Activated T-helper 2 cell treated with anti-CD3 and anti-CD28 coated beads, Interferon-gamma antibody, Interleukin-2, Interleukin-4, amounts not matched to agents 10 μg/mL and 5 μg/mL and 100 μg/mL, durations not matched to agents 14 hours and 24 hours and 36 hours (primary cell): ENCODE results near the gene TOR1AIP2. TPM values are rescaled to one million over a fixed set of nuclear protein-coding genes. Genes with fewer than 3 reads are reported as not detected.

Experiments
- DNase-seq: peaks from one replicate; pipeline ENCODE4 v3.0.0; 2021; ENCODE audit warnings: low spot score
- H3K27ac Mint-ChIP-seq: one replicate; pipeline ENCODE4 v1.8.0; 2021; ENCODE audit warnings: mixed read lengths
- H3K27me3 Mint-ChIP-seq: one replicate; pipeline ENCODE4 v1.8.0; 2021; ENCODE audit warnings: low read depth, mixed read lengths
- H3K36me3 Mint-ChIP-seq: one replicate; pipeline ENCODE4 v1.8.0; 2021; ENCODE audit warnings: low read depth, mixed read lengths
- H3K4me1 Mint-ChIP-seq: one replicate; pipeline ENCODE4 v1.8.0; 2021; ENCODE audit warnings: low read depth, mixed read lengths
- H3K4me3 Mint-ChIP-seq: one replicate; pipeline ENCODE4 v1.8.0; 2021; ENCODE audit warnings: low read depth, mild to moderate bottlenecking, moderate library complexity, mixed read lengths
- H3K9me3 Mint-ChIP-seq: one replicate; pipeline ENCODE4 v1.8.0; 2021; ENCODE audit warnings: mixed read lengths
- intact Hi-C: fragments of 100-400 bp; cut with micrococcal nuclease; formaldehyde crosslinking; loops from one replicate; pipeline ENCODE4 v1.15.1; 2023
- total RNA-seq: library from RNA; stranded (reverse); gene quantifications from 2 replicates; pipeline ENCODE4 v1.2.3, GENCODE V29; 2022

TOR1AIP2 gene
- total RNA-seq, 1 donor from 2014 or later: 55.6 TPM

DNA sequence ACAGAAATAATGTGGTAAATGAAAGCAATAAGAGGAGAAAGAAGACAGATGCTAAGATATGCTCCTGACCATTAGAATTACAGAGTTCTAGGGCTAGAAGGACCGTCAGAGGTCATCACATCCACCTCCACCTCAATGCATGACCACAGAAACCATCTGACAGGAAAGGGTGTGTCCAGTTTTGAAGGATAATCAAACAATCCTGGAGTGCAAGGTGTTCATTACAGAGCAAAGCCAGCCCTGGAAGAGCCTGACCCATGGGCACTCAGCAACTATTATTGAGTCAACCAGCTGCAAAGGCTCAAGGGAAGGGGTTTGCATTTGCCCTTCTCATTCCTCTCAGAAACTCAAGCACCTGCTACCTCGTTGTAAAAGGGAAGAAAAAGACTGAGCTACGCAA lies 46.4 kb downstream of the TOR1AIP2 start:
- no peak overlapping the region for H3K27ac Mint-ChIP-seq
- no peaks in the 10 kb centered on the region for H3K9me3 Mint-ChIP-seq
- no peaks in the 10 kb centered on the region for H3K36me3 Mint-ChIP-seq
- peaks cover 21% of the 10 kb centered on the region for H3K4me1 Mint-ChIP-seq
- H3K4me3 Mint-ChIP-seq: no peak overlapping the region
- no peaks in the 10 kb centered on the region for H3K27me3 Mint-ChIP-seq
- DNase-seq: no peak
- intact Hi-C loops: no loop called here

DNA sequence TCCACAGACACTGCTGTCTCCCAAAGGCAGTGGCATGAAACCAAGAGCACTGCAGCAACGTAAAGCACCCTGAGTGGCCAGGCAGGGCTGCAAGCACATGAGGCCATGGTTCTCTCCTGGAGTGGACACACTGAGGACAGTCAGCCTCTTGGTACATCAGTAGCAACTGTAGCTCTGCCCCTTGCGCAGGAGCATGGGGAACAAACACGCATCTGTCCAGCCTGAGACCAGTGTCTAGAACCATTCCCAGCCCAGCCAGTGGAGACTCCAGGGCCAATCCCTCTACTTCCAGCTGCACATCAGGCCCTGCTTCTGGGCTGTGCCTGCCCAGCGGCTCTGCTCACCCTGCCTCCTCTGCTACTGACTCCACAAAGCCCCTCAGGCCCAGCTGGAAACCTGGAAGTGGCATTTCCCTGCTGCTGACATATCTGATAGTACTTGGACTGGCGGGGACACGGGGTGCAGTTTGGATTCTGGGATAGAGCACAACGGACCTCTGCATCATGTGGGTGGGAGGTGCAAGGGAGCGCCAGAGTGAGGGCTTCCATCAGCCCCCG lies 49.0 kb downstream of the TOR1AIP2 start:
- intact Hi-C loops: no loop called here
- H3K9me3 Mint-ChIP-seq: no peaks in the 10 kb centered on the region
- H3K4me1 Mint-ChIP-seq: peaks cover 21% of the 10 kb centered on the region
- H3K27ac Mint-ChIP-seq: no peak overlapping the region
- no peaks in the 10 kb centered on the region for H3K27me3 Mint-ChIP-seq
- DNase-seq: no peak
- no peaks in the 10 kb centered on the region for H3K36me3 Mint-ChIP-seq
- no peak overlapping the region for H3K4me3 Mint-ChIP-seq

DNA sequence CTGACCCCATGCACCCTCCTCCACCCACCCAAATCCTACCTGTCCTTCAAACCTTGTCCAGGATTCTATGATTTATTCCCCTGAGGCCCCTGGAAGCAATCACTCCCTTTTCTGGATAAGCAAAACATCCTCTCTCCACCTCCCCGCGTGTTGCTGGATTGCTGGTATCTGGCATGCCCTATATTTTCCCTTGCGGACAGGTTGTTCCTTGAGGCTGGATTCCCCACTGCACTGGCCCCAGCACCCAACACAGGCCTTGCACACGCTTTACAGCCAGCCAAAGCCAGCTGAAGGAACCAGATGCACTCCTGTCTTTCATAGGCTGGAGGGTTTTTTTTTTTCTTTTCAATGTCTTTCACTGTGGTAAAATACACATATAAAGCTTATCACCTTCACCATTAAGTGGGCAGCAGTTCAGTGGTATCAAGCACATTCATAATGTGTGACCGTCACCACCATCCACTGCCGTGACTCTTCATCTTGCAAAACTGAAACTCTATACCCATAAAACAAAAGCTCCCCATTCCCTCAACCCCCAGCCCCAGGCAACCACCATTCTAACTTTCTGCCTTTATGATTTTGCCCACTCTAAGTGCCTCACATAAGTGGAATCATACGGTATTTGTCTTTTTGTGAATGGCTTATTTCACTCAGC lies 50.9 kb downstream of the TOR1AIP2 start:
- H3K4me1 Mint-ChIP-seq: peaks cover 14% of the 10 kb centered on the region
- no peak overlapping the region for H3K4me3 Mint-ChIP-seq
- H3K27ac Mint-ChIP-seq: no peak overlapping the region
- no peaks in the 10 kb centered on the region for H3K36me3 Mint-ChIP-seq
- no peaks in the 10 kb centered on the region for H3K27me3 Mint-ChIP-seq
- H3K9me3 Mint-ChIP-seq: no peaks in the 10 kb centered on the region
- no peak for DNase-seq
- intact Hi-C loops: no loop called here

DNA sequence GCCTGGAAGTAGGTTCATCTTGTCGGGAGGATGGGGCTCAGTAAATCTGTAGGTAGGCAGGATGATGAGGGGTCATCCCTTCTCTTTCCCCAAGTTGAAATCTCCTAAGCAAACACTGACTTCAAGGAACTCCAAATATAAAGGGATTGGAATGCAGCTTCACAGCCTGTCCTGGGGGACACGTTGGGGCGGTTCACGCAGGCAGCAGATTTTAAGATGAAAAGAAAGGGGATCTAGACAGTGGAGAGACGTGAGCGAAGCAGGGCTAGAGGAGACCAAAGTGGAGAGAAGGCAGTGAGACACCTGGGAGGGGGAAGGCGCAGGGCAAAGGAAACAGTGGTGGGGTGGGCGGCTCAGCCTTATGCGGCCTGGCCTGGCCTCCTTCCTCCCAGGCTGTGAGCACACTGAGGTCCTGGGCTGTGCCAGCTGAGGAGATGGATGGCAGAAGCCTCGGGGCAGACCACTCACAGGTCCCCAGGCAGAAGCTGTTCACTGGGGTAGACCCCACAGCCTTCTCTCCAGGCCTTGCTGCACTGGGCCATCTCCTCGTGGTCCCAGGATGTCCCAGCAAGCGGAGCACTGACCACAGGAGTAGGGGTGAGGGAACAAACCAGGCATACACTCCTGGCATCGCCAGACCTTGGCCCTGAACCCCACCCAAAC lies 51.7 kb downstream of the TOR1AIP2 start:
- H3K4me1 Mint-ChIP-seq: peaks cover 5% of the 10 kb centered on the region
- DNase-seq: no peak
- H3K36me3 Mint-ChIP-seq: no peaks in the 10 kb centered on the region
- no peak overlapping the region for H3K4me3 Mint-ChIP-seq
- H3K9me3 Mint-ChIP-seq: no peaks in the 10 kb centered on the region
- no peaks in the 10 kb centered on the region for H3K27me3 Mint-ChIP-seq
- no peak overlapping the region for H3K27ac Mint-ChIP-seq
- intact Hi-C loops: no loop called here

DNA sequence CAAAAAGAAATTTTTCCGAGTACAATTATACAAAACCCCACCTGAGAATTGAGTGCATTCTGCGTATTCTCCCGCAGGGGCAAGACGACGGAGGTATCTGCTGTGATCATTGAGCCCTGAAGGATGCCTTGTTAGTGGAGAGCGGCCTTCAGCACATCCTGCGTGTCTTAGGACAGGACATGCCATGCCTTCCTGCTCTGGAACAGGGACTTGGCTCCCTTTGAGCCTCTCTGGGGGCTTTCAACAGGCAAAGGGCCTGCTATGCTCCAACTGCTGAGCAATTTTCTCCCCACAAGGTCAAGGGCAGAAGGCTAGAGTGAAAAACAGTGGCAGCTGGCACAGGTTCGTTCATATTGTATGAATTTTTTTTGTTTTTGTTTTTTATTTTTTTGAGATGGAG lies 52.4 kb downstream of the TOR1AIP2 start:
- no peak overlapping the region for H3K27ac Mint-ChIP-seq
- H3K4me3 Mint-ChIP-seq: no peak overlapping the region
- H3K27me3 Mint-ChIP-seq: no peaks in the 10 kb centered on the region
- no peaks in the 10 kb centered on the region for H3K9me3 Mint-ChIP-seq
- H3K4me1 Mint-ChIP-seq: no peaks in the 10 kb centered on the region
- intact Hi-C loops: no loop called here
- H3K36me3 Mint-ChIP-seq: no peaks in the 10 kb centered on the region
- no peak for DNase-seq

DNA sequence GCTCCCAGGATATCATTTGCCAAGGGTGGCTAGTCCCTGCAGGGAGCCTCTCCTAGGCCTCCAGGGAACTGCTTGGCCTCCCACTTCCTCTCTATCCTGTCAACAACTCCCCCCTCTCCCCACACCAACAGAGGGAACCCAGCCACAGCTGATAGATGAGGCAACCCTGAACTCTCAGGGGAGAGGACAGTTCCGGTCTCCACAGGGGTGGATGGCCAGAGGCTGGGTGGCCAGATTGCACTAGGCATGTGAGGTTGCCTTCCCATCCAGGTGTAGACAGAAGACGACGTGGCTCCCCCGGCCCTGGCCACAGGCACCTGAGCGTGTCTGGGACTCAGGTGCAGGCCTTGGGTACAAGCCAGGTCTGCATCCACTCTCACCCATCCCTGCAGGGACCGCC lies 53.3 kb downstream of the TOR1AIP2 start:
- DNase-seq: no peak
- Mint-ChIP-seq H3K4me1 (no peaks in the 10 kb centered on the region), H3K27ac (no peak overlapping the region), H3K27me3 (no peaks in the 10 kb centered on the region), H3K4me3 (no peak overlapping the region), H3K36me3 (no peaks in the 10 kb centered on the region), H3K9me3 (no peaks in the 10 kb centered on the region)
- intact Hi-C loops: no loop called here

DNA sequence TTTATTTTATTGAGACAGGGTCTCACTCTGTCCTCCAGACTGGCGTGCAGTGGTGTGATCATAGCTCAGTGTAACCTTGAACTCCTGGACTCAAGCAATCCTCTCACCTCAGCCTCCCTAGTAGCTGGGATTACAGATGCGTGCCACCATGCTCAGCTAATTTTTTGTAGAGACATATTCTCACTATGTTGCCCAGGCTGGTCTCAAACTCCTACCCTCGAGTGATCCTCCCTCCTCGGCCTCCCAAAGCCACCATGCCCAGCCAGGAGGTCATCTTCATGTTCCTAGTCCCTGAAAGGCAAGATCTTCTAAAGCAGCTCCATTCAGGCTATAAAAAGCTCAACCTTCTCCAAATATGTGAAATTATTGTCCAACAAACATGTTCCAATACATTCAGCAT lies 53.9 kb downstream of the TOR1AIP2 start:
- intact Hi-C loops: no loop called here
- no peaks in the 10 kb centered on the region for H3K27me3 Mint-ChIP-seq
- no peak for DNase-seq
- H3K4me3 Mint-ChIP-seq: no peak overlapping the region
- H3K36me3 Mint-ChIP-seq: no peaks in the 10 kb centered on the region
- H3K27ac Mint-ChIP-seq: no peak overlapping the region
- H3K9me3 Mint-ChIP-seq: no peaks in the 10 kb centered on the region
- H3K4me1 Mint-ChIP-seq: no peaks in the 10 kb centered on the region

DNA sequence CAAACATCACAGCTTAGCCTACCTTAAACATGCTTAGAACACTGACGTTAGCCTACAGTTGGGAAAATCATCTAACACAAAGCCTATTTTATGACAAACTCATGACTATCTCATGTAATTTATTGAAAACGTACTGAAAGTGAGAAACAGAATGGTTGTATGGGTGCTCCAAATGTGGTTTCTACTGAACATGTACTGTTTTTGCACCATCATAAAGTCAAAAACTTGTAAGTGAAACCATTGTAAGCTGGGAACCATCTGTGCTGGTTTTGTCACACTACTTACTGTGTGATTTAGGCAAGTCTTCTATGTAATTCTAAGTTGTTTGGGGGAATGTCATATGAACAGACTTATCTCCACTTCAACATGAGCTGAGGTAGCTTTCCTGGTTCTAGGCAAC lies 55.5 kb downstream of the TOR1AIP2 start:
- Mint-ChIP-seq H3K36me3 (no peaks in the 10 kb centered on the region), H3K4me1 (no peaks in the 10 kb centered on the region), H3K9me3 (no peaks in the 10 kb centered on the region), H3K27ac (no peak overlapping the region), H3K27me3 (peaks cover 3% of the 10 kb centered on the region), H3K4me3 (no peak overlapping the region)
- DNase-seq: no peak
- intact Hi-C loops: no loop called here

DNA sequence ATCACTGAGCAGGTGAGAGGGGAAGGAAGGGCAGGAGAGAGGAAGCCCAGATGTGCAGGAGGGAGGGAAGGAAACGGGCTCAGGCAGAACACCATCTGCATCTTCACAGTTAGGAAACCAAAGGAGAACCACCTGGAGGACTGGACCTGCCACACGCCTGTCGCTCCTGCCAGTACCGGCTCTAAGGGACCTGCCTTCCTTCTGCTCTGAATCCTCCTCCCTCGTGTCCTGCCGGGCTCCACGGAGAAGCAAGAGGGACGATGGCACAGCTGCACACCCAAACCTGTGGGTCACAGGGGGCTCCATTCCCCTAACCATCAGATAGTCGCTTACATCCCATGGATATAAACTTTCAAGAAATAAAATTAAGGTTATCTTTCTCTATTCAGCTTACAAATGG lies 56.1 kb downstream of the TOR1AIP2 start:
- no peak overlapping the region for H3K4me3 Mint-ChIP-seq
- H3K27me3 Mint-ChIP-seq: peaks cover 5% of the 10 kb centered on the region
- DNase-seq: no peak
- no peaks in the 10 kb centered on the region for H3K4me1 Mint-ChIP-seq
- no peak overlapping the region for H3K27ac Mint-ChIP-seq
- intact Hi-C loops: no loop called here
- no peaks in the 10 kb centered on the region for H3K36me3 Mint-ChIP-seq
- H3K9me3 Mint-ChIP-seq: no peaks in the 10 kb centered on the region

DNA sequence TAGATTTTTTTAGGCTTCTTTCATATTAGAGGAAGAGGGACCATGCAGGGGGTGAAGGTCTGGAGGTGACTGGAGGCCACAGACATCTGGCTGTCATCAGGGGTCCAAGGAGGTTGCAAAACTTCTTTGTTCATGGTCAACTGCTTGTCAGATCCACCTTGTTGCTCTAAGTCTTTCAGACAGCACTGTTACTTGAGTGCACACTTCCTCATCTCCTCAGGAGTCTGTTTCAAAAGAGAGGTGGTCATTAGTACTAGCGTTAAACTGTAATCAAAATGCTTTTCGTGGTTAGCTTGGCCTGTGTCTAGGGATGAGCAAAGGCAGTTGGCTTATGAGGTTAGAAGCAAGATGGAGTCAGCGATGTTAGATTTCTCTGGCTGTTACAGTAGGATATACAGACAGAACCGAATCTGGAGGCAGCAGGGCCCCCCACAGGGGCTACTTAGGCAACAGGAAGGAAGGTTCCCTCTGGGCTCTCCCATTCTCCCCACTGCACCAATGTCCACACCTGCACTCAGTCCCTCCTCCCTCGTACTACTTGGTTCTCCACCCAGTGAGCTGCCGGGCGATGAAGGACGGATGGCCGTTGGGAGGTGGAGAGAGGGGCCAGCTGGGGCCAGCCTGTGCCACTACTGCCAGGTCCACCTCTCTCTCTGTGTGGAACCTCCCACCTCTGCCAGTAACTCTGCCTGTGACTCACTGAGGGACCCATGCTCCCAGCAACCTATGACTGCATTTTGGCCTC lies 57.2 kb downstream of the TOR1AIP2 start:
- Mint-ChIP-seq H3K27ac (no peak overlapping the region), H3K4me3 (no peak overlapping the region), H3K27me3 (peaks cover 15% of the 10 kb centered on the region), H3K9me3 (no peaks in the 10 kb centered on the region), H3K36me3 (no peaks in the 10 kb centered on the region), H3K4me1 (peaks cover 6% of the 10 kb centered on the region)
- DNase-seq: no peak
- intact Hi-C loops: no loop called here

DNA sequence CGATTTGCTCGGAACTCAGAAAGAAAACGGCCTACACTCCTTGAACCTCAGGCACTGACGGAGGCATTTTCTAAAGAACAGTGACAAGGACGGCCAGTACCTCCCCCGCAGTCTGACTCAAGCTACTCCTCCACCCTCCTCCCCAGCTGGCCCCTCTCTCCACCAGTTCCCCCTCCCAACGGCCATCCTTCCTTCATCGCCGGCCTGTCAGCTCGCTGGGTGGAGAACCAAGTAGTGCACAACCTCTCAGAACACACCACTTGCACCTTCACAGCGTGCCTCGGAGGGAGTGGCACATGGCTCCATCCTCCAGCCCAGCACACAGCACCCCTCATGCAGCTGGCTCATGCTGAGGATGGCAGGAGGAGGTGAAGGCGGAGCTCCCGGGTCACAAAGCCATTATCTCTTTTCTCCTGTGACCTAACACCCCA lies 58.8 kb downstream of the TOR1AIP2 start:
- intact Hi-C loops: no loop called here
- no peak overlapping the region for H3K4me3 Mint-ChIP-seq
- no peaks in the 10 kb centered on the region for H3K9me3 Mint-ChIP-seq
- no peaks in the 10 kb centered on the region for H3K36me3 Mint-ChIP-seq
- H3K27ac Mint-ChIP-seq: no peak overlapping the region
- H3K4me1 Mint-ChIP-seq: peaks cover 14% of the 10 kb centered on the region
- DNase-seq: no peak
- H3K27me3 Mint-ChIP-seq: peaks cover 17% of the 10 kb centered on the region

DNA sequence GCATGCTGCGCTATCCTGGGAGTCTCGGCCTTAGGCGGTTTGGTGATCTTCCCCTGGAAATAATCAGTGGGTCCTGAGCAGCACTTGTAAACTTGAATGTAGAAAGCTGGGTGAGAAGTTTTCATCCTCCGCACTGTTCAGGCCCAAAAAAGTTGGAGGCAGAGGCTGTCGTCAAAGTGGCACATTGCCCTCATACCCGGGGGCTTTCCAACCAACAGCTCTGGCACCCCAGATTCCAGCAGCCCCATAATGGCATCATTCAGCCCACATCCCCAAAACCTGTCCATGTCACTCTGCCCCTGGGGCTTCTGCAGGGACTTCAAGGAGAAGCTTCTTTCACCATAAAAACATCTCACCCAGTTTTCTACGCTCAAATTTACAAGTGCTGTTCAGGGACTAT lies 59.3 kb downstream of the TOR1AIP2 start:
- no peak overlapping the region for H3K4me3 Mint-ChIP-seq
- no peak for DNase-seq
- H3K9me3 Mint-ChIP-seq: no peaks in the 10 kb centered on the region
- peaks cover 14% of the 10 kb centered on the region for H3K4me1 Mint-ChIP-seq
- intact Hi-C loops: no loop called here
- H3K27ac Mint-ChIP-seq: no peak overlapping the region
- no peaks in the 10 kb centered on the region for H3K36me3 Mint-ChIP-seq
- H3K27me3 Mint-ChIP-seq: peaks cover 17% of the 10 kb centered on the region

DNA sequence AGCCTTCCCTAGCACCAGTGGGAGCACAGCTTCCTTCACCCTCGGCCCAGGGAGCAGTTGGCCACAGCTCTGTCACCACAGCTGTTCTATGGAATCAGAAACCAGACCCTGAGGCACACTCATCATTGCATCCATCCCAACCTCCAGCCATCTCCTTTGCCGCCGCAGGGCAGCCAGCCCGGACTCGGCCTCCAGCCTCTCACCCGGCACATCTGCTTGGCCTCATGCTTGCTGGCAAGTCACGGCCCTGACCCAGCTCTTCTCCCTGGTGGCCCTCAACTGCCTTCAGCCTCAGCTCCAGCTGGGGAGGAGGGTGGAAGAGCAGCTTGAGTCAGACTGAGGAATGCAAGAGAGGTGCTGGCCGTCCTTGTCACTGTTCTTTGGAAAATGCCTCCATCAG lies 59.8 kb downstream of the TOR1AIP2 start:
- no peak overlapping the region for H3K27ac Mint-ChIP-seq
- no peaks in the 10 kb centered on the region for H3K36me3 Mint-ChIP-seq
- intact Hi-C loops: no loop called here
- no peaks in the 10 kb centered on the region for H3K9me3 Mint-ChIP-seq
- H3K4me1 Mint-ChIP-seq: peaks cover 14% of the 10 kb centered on the region
- peaks cover 17% of the 10 kb centered on the region for H3K27me3 Mint-ChIP-seq
- DNase-seq: no peak
- H3K4me3 Mint-ChIP-seq: no peak overlapping the region
